Activated naive CD4-positive, alpha-beta T cell treated with anti-CD3 and anti-CD28 coated beads for 36 hours (primary cell): Measurements from ENCODE around the gene MYRF. TPM values are rescaled to one million over a fixed set of nuclear protein-coding genes. Genes with fewer than 3 reads are reported as not detected.

Source experiments
- CTCF ChIA-PET: fragments of 350-600 bp; sonication (Branson Sonifier 250); formaldehyde crosslinking; loops from one replicate; lab custom pipeline; 2021; ENCODE audit warnings: antibody characterized with exemption; lab: Charles Lee
- DNase-seq: peaks from one replicate; pipeline ENCODE4 v3.0.0-alpha.2; 2020
- H3K27ac Mint-ChIP-seq: one replicate; pipeline ENCODE4 v1.8.0; 2021; ENCODE audit warnings: mild to moderate bottlenecking, mixed read lengths
- H3K27me3 Mint-ChIP-seq: one replicate; pipeline ENCODE4 v1.8.0; 2021; ENCODE audit warnings: low read depth, mixed read lengths
- H3K36me3 Mint-ChIP-seq: one replicate; pipeline ENCODE4 v1.8.0; 2021; ENCODE audit warnings: low read depth, mixed read lengths
- H3K4me1 Mint-ChIP-seq: one replicate; pipeline ENCODE4 v1.8.0; 2021; ENCODE audit warnings: low read depth, mixed read lengths
- H3K4me3 Mint-ChIP-seq: one replicate; pipeline ENCODE4 v1.8.0; 2021; ENCODE audit warnings: mild to moderate bottlenecking, moderate library complexity, mixed read lengths
- H3K9me3 Mint-ChIP-seq: one replicate; pipeline ENCODE4 v1.8.0; 2021; ENCODE audit warnings: mixed read lengths
- intact Hi-C: fragments of 100-400 bp; cut with micrococcal nuclease; formaldehyde crosslinking; loops from one replicate; pipeline ENCODE4 v1.15.1; 2023
- total RNA-seq, 2 experiments: library from RNA; stranded (reverse); gene quantifications; one replicate each; pipeline ENCODE4 v1.2.3, GENCODE V29; 2021

MYRF gene
- total RNA-seq, 2 experiments from 2014 or later, result 0.27 to 0.48 TPM

DNA sequence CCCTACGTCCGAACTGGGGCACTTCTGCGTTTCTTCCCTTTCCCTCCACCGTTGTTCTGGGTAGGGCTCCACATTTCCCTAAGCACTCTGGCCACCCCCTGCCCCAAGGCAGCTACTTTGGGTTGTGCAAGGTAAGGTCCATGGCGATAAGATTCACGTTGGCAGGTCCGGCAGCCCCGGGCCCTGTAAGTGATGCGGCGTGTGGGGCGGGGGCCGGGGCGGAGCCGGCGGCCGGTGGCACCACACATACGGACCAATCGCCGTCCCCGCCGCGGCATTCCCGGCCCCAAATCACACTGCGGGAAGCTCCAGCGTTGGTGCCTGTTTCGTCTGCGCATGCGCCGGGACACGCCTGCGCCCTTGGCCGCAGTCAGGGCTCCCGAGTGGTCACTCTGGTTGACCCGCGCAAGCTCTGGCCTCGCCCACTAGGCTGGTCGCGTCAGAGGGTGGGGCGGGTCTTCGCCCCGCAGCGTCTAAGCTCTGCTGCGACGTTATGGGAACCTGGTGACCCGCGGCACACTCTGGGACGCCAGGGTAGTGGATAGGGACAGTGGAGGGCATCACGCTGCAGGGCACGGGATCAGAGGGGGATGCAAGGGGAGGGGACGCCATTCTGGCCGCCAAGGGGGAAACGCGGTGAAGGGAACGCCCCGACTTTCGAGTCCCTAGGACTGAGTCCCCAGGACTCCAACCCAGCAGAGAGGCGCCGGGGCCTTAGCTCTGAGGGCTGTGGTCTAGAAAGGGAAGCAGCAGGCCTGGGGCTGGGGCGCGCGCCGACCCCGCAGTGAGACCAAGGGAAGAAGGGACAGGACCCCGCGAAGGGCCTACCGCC, 62.7 kb downstream of the MYRF start:
- H3K36me3 Mint-ChIP-seq, result peaks cover 16% of the 10 kb centered on the region
- H3K4me1 Mint-ChIP-seq, result peaks cover 10% of the 10 kb centered on the region
- peak overlapping the region; percentile 41 for H3K27ac Mint-ChIP-seq
- no peaks in the 10 kb centered on the region for H3K9me3 Mint-ChIP-seq
- CTCF ChIA-PET, result interaction anchor here (0.6 to 5.2 kb wide), 11 partner anchors 12 to 293 kb away, joined by 3 to 38 read pairs (median 3); partner anchors contain the start of genes FADS2, FEN1 and TMEM258
- DNase-seq, result peak; percentile 72
- intact Hi-C loops, result loop anchor here (5.0 kb wide), 1 partner anchor 157 kb away; no protein-coding TSS in a partner anchor
- H3K4me3 Mint-ChIP-seq, result peak overlapping the region; percentile 91
- peaks cover 26% of the 10 kb centered on the region for H3K27me3 Mint-ChIP-seq

DNA sequence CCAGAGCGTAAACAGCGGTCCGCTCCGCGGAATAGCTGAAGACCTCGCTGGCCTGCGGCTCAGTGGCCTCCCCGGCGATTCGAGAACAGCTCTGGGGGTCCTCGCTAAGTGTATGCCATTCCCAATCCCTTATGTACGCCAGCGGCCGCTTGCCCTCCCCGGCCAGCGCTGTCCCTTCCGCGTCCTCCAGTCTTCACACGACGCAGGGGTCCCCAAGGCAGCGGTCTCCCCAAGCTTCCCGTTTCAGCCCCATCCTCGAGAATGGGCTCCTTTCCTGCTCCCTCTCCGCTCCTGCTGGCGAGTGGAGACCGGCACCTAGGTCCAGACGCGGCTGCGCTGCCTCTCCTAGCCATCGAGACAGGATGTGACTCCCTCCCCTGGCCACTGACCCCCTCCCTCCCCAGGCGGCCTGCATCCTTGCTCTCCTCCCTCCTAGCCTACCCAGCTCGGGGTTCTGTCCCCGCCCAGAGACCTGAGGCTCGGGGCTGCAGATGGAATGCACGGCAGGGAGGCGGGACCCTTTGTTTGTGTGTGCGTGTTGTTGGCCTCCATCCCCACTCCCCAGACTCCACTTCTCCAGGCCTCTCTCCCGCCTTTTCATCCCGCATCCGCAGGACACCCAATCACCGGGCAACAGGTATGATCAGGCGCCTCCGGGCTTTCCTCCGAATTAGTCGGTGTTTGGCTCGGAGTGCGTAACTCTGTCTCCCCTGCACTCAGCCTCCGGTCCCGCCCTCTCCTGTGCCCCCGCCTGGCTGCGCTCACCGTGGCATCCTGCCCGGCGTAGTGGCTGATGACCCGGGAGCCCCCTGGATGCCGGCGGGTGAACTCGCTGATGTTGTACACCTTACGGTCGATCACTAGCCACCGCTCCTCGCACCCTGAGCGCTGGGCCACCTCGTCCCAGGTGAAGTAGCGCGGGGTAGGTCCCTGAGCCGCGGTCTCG, 63.6 kb downstream of the MYRF start:
- Mint-ChIP-seq H3K4me3 (peak overlapping the region; percentile 91), H3K9me3 (no peaks in the 10 kb centered on the region), H3K36me3 (peaks cover 13% of the 10 kb centered on the region), H3K27ac (no peak overlapping the region), H3K4me1 (peaks cover 10% of the 10 kb centered on the region), H3K27me3 (peaks cover 26% of the 10 kb centered on the region)
- CTCF ChIA-PET, result interaction anchor here (0.8 to 5.2 kb wide), 9 partner anchors 11 to 292 kb away, joined by 3 to 38 read pairs (median 4); partner anchors contain the start of genes FADS2, FEN1 and TMEM258
- peak; percentile 72 for DNase-seq
- intact Hi-C loops, result loop anchor here (1.0 to 5.0 kb wide), 6 partner anchors 11 to 156 kb away; partner anchors contain the start of genes FEN1, MYRF and TMEM258

DNA sequence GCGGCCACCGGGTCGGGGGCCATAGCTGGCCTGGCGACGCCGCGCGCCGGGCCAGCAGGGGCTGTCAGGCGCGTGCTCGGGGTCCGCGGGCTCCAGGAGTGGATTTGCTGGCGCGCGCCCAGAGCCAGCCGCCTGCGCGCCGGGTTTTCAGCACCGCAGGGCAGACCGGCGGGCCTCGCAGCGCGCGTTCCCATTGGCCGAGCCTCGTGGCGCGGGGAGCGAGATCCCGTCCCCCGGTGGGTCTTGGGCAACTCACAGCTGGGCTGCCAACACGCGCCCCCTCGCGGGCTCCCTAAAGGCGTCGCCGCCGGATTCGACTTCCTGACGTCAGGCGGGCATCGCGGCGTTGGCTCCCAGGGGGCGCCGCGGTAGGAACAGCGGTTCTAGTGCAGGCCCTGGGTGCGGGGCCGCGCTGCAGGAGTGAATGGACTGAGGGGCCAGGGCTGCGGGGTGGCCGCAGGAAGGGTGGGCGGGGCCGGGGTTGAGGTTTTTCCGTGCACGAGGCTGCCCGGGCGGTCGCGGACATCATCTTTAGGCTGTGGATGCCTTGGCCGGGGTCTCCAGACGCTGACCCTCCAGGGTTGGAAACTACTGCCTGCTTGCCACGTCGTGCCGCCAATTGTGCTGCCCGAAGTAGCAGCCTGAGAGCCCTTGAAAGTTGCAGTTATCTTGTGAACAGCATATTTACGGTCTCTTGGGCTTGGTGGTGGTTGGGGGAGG, 64.5 kb downstream of the MYRF start, which contains the start of gene FADS1:
Gene FADS1, minus strand, starts transcription at position 268 of the 720 bp plus-strand sequence. Its CDS starts 74 bp downstream, at position 194.
- H3K27me3 Mint-ChIP-seq, result peaks cover 26% of the 10 kb centered on the region
- intact Hi-C loops, result loop anchor here (1.0 to 5.0 kb wide), 6 partner anchors 10 to 155 kb away; partner anchors contain the start of genes FEN1, MYRF and TMEM258
- peaks cover 9% of the 10 kb centered on the region for H3K36me3 Mint-ChIP-seq
- CTCF ChIA-PET, result interaction anchor here (3.4 kb wide), 1 partner anchor 10 kb away, joined by 13 read pairs; the partner anchor contains the start of gene FADS2
- DNase-seq, result peak; percentile 90
- H3K4me1 Mint-ChIP-seq, result peaks cover 10% of the 10 kb centered on the region
- H3K9me3 Mint-ChIP-seq, result no peaks in the 10 kb centered on the region
- H3K27ac Mint-ChIP-seq, result no peak within 1 kb of the TSS
- peak within 1 kb of the TSS; percentile 91 for H3K4me3 Mint-ChIP-seq

DNA sequence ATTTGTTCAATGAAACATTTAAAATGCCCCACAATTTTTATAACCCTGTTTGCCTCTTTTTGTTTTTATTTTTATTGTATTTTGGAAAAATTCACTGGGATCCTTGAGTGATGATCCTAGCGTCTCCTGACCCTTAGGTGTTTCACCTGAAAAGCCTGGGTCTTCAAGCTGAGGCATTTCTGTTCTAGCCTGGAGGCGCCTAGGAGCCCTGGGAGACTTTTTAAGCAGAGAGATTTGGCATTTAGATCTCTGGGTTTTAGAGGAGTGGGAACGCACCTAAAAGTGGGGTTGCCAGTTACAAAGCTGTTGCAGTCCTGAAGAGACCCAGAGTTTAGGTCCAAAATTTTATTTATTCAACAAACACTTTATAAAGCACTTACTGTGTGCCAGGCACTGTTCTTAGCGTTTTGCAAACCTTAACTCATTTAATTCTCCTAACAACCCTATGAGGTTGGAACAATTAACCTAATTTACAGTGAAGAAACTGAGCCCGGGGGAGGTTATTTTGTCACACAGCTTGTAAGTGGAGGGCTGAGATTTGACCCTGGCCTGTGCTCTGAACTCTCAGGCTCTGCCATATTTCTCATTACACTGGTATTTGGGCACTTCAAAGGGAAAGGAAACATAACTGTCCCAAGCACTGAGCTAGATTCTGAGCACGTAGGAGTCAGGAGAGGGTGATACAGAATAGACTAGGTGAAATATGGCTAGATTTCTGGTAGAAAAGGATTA, 65.2 kb downstream of the MYRF start:
- Mint-ChIP-seq H3K4me3 (peak overlapping the region; percentile 70), H3K4me1 (peaks cover 10% of the 10 kb centered on the region), H3K9me3 (no peaks in the 10 kb centered on the region), H3K27me3 (peaks cover 26% of the 10 kb centered on the region), H3K36me3 (peaks cover 5% of the 10 kb centered on the region), H3K27ac (no peak overlapping the region)
- intact Hi-C loops, result loop anchor here (2.0 to 5.0 kb wide), 3 partner anchors 17 to 155 kb away; partner anchors contain the start of gene MYRF
- no peak for DNase-seq
- CTCF ChIA-PET, result interaction anchor here (0.6 to 3.4 kb wide), 3 partner anchors 9 to 137 kb away, joined by 3 to 13 read pairs (median 3); partner anchors contain the start of genes DAGLA and FADS2

DNA sequence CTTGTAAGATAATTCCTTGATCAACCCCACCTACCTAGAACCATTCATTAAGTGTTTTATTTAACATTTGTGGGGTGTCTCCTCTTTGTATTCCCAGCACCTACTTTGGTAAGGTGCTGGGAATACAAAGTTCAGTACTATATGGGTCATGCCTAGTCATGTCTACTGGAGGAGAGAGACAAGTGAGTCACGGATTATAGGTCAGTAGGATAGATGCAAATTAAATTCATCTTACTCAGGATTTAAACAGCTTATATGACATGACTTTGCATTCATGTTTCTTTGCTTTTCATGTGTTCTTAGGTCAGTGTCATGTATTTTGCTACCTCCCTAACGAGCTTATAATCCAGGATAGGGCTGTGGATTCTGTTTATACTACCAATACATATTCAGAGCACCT, 67.7 kb downstream of the MYRF start:
- H3K4me1 Mint-ChIP-seq, result peaks cover 7% of the 10 kb centered on the region
- no peaks in the 10 kb centered on the region for H3K36me3 Mint-ChIP-seq
- no peaks in the 10 kb centered on the region for H3K9me3 Mint-ChIP-seq
- intact Hi-C loops, result no loop called here
- peaks cover 17% of the 10 kb centered on the region for H3K27me3 Mint-ChIP-seq
- H3K27ac Mint-ChIP-seq, result no peak overlapping the region
- CTCF ChIA-PET, result interaction anchor here (1.4 kb wide), 1 partner anchor 9 kb away, joined by 5 read pairs; no protein-coding TSS in a partner anchor
- no peak overlapping the region for H3K4me3 Mint-ChIP-seq
- DNase-seq, result no peak

DNA sequence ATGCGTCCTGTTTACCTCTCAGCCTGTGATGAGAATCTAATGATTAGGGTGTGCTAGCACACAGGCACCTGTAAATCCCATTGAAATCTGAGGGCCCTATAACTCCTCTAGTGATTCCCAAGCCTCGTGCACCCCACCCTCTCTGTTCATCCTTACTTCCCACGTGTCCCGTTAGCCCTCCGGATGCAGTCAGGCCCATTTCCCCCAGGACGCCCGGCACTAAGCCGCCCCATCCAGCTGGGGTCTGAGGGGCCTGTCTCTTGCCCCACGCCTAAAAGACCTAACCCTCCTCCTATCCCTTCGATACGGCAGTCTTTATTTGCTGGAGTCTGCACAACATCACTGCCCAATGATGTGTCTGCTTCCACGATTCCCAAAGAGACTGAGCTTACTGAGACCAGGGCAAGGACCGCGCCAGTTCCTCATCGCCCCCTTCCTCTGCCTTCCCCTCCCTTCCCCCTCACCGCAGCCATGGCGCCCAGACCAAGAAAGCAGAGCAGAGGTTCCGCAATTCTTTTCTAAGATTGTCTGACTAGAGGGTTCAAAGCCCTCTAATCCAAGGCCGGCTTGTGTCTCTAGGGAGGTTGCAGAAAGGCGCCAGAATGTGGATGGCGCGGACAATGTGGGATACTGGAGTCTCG, 74.6 kb downstream of the MYRF start:
- CTCF ChIA-PET, result interaction anchor here (2.6 kb wide), 1 partner anchor 10 kb away, joined by 13 read pairs; the partner anchor contains the start of gene FADS1
- Mint-ChIP-seq H3K27ac (peak overlapping the region; percentile 77), H3K4me1 (peaks cover 18% of the 10 kb centered on the region), H3K27me3 (peaks cover 36% of the 10 kb centered on the region), H3K36me3 (no peaks in the 10 kb centered on the region), H3K9me3 (no peaks in the 10 kb centered on the region), H3K4me3 (peak overlapping the region; percentile 85)
- intact Hi-C loops, result loop anchor here (1.0 kb wide), 1 partner anchor 11 kb away; no protein-coding TSS in a partner anchor
- DNase-seq, result peak; percentile 12

DNA sequence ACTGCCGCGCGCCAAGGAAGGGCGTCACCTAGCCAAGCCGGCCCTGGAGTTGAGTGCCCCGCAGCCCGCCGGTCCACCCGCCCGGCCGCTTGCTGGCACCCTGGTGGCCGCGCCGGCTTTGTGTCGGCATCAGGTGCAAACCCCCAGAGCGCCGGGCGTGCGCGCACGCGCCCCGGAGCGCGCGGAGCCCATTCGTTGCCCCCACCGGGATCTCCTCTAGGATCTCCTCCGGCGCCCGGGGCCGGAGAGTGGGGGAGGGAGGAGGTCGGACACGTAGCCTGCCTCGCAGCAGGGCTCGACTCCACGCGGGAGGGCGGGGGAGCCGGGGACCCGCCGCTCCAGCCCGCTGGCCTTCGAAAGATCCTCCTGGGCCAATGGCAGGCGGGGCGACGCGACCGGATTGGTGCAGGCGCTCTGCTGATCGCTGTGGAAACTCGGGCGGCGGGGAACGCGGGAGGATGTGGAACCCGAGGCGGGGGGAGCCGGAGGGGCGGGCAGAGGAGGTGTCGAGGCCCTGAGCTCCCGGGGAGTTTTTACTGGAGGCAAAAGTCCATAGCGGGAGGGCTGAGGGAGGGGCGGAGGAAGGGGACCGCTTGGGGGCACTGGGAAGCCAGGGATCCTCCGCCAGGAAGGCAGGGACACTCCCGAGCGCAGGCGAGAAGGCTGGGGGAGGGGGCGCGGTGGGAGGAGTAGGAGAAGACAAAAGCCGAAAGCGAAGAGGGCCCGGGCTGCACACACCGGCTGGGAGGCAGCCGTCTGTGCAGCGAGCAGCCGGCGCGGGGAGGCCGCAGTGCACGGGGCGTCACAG, 75.3 kb downstream of the MYRF start, which contains the start of gene FADS2:
Gene FADS2, plus strand, starts transcription at position 730 of the 808 bp plus-strand sequence. CDS start 91 bp downstream, outside the sequence.
- peak within 1 kb of the TSS; percentile 77 for H3K27ac Mint-ChIP-seq
- H3K4me1 Mint-ChIP-seq, result peaks cover 18% of the 10 kb centered on the region
- H3K9me3 Mint-ChIP-seq, result no peaks in the 10 kb centered on the region
- CTCF ChIA-PET, result interaction anchor here (1.0 to 2.6 kb wide), 2 partner anchors 11 to 281 kb away, joined by 4 to 13 read pairs; partner anchors contain the start of gene FADS1
- intact Hi-C loops, result loop anchor here (1.0 to 2.0 kb wide), 2 partner anchors 11 to 63 kb away; partner anchors contain the start of gene FADS3
- DNase-seq, result peak; percentile 90
- H3K4me3 Mint-ChIP-seq, result peak within 1 kb of the TSS; percentile 85
- H3K36me3 Mint-ChIP-seq, result no peaks in the 10 kb centered on the region
- H3K27me3 Mint-ChIP-seq, result peaks cover 40% of the 10 kb centered on the region

DNA sequence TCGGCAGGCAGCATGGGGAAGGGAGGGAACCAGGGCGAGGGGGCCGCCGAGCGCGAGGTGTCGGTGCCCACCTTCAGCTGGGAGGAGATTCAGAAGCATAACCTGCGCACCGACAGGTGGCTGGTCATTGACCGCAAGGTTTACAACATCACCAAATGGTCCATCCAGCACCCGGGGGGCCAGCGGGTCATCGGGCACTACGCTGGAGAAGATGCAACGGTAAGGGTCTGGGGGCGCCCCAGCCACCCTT, 75.9 kb downstream of the MYRF start:
- CTCF ChIA-PET, result interaction anchor here (0.8 to 2.6 kb wide), 4 partner anchors 8 to 280 kb away, joined by 3 to 13 read pairs (median 4); partner anchors contain the start of gene FADS1

DNA sequence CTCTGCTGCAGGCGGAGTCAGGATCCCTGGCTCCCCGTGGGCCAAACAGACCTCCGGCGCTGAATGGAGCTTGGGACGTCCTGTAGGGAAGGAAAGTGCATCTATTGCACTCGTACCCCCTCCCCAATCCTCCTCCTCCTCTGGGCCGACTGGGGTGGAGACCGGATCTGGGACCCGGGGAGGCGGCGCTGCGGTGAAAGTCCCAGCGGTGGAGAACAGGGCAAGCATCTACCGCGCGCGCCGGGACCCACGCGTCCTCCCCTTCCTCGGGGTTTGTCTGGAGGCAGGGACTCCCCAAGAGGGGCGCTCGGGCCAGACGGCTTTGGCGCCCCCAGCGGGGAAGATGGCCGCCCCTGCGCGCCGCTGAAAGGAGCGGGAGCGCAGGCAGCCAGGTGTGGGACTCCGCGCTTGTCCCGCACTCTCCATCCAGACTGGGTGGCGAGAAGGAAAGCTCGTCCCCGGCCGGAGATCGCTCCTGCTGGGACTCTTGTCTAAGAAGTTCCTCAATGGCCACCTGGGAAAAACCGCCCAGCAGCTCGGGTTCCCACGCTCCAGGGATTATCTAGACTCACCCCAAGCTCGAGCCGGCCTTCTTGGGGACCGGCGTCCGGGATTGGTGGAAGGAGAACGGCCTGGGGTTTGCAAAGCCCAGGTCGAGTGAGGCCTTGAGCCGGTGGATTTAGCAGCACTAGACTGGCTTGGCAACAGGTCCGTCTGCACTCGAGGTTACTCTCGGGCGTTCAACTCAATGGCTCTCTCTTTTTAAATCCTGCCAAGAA, 76.4 kb downstream of the MYRF start:
- H3K27ac Mint-ChIP-seq, result peak overlapping the region; percentile 50
- H3K4me1 Mint-ChIP-seq, result peaks cover 25% of the 10 kb centered on the region
- no peaks in the 10 kb centered on the region for H3K9me3 Mint-ChIP-seq
- CTCF ChIA-PET, result interaction anchor here (0.8 to 1.9 kb wide), 4 partner anchors 9 to 75 kb away, joined by 3 to 7 read pairs (median 4); no protein-coding TSS in a partner anchor
- H3K4me3 Mint-ChIP-seq, result peak overlapping the region; percentile 85
- intact Hi-C loops, result loop anchor here (2.0 kb wide), 1 partner anchor 62 kb away; the partner anchor contains the start of gene FADS3
- peaks cover 42% of the 10 kb centered on the region for H3K27me3 Mint-ChIP-seq
- no peaks in the 10 kb centered on the region for H3K36me3 Mint-ChIP-seq
- peak; percentile 58 for DNase-seq

More for the DNA sequence above, 75.9 kb downstream of the MYRF start:
- peak overlapping the region; percentile 50 for H3K27ac Mint-ChIP-seq
- peak overlapping the region; percentile 85 for H3K4me3 Mint-ChIP-seq
- intact Hi-C loops, result loop anchor here (2.0 kb wide), 1 partner anchor 62 kb away; the partner anchor contains the start of gene FADS3
- peaks cover 40% of the 10 kb centered on the region for H3K27me3 Mint-ChIP-seq
- H3K36me3 Mint-ChIP-seq, result no peaks in the 10 kb centered on the region
- peaks cover 20% of the 10 kb centered on the region for H3K4me1 Mint-ChIP-seq
- DNase-seq, result no peak
- no peaks in the 10 kb centered on the region for H3K9me3 Mint-ChIP-seq
